ENCODE results near the gene ING1.
"Not testable (repeated sequence)": the region's sequence is repeated elsewhere in the genome, so short reads cannot be mapped to it uniquely, and the experiment has no call there.

The ING1 gene

DNA sequence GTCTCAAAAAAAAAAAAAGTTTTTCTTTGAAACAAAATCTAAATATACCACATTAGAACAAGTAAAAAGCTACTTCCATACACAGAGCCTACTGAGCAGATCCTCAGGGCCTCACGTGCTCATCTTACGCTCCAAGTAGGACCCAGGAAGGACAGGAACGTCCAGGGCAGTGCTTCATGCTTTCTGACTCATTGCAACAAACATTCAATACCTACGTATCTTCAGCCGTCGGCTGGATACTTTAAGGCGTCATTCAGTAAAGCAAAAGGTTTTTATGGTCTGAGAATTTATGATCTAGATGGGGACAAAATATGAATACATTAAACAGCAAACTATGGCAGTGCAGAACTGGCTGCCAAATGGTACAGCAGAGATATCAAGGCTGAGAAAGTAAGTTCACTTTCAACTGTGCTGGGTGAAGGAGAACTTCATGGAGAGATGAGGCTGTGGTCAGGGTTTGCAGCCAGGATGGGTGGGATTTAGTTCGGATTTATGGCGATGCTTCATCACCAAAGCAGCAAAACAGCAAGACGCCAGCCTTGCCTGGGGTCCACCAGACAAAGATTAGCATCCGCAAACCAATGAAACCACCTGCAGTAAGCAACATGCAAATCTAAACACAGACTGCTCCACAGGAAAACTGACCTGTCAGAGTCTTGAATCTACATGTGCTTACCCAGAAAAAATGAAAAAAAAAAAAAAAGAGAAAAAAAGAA is 28.0 kb upstream of the ING1 start:
- DNase-seq = peak in 1 of 2 donors; percentile 75
- Histone ChIP-seq H3K36me3 (peaks cover 22 to 93% (median 65%) of the 10 kb centered on the region in 3 donors), H3K4me1 (peaks cover 0 to 13% (median 0%) of the 10 kb centered on the region in 4 donors), H3K27ac (peak overlapping the region; percentile 33 to 48), H3K9me3 (no peaks in the 10 kb centered on the region), H3K4me3 (no peak overlapping the region), H3K27me3 (no peaks in the 10 kb centered on the region)
- TF ChIP-seq, protein P1, sequence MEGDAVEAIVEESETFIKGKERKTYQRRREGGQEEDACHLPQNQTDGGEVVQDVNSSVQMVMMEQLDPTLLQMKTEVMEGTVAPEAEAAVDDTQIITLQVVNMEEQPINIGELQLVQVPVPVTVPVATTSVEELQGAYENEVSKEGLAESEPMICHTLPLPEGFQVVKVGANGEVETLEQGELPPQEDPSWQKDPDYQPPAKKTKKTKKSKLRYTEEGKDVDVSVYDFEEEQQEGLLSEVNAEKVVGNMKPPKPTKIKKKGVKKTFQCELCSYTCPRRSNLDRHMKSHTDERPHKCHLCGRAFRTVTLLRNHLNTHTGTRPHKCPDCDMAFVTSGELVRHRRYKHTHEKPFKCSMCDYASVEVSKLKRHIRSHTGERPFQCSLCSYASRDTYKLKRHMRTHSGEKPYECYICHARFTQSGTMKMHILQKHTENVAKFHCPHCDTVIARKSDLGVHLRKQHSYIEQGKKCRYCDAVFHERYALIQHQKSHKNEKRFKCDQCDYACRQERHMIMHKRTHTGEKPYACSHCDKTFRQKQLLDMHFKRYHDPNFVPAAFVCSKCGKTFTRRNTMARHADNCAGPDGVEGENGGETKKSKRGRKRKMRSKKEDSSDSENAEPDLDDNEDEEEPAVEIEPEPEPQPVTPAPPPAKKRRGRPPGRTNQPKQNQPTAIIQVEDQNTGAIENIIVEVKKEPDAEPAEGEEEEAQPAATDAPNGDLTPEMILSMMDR (IDR thresholded peaks at IDR 0.05) = no peak
- intact Hi-C loops (cut with DNase I; ENCODE audit: low total_unique reads) = no loop called here

- H3K9me3 ChIP-seq = no peaks in the 10 kb centered on the region
- peaks cover 0 to 16% (median 0%) of the 10 kb centered on the region in 4 donors for H3K4me1 ChIP-seq
- H3K27ac ChIP-seq = no peak overlapping the region
- H3K4me3 ChIP-seq = no peak overlapping the region
- H3K36me3 ChIP-seq = peaks cover 8 to 77% (median 55%) of the 10 kb centered on the region in 3 donors
- H3K27me3 ChIP-seq = no peaks in the 10 kb centered on the region
- TF ChIP-seq, protein P1 (IDR thresholded peaks at IDR 0.05) = no peak
- intact Hi-C loops (cut with DNase I; ENCODE audit: low total_unique reads) = no loop called here
- DNase-seq = no peak
These were observed 25.8 kb upstream of the ING1 start for GRCh38 chr13:110687736-110688135.

GRCh38 chr13:110689041-110689440 is 24.5 kb upstream of the ING1 start:
- Histone ChIP-seq H3K27me3 (no peaks in the 10 kb centered on the region), H3K4me1 (peaks cover 0 to 16% (median 0%) of the 10 kb centered on the region in 4 donors), H3K36me3 (peaks cover 12 to 78% (median 49%) of the 10 kb centered on the region in 3 donors), H3K4me3 (no peak overlapping the region), H3K27ac (no peak overlapping the region), H3K9me3 (no peaks in the 10 kb centered on the region)
- intact Hi-C loops (cut with DNase I; ENCODE audit: low total_unique reads) = no loop called here
- no peak for DNase-seq
- TF ChIP-seq, protein P1 (IDR thresholded peaks at IDR 0.05) = no peak

- Histone ChIP-seq H3K36me3 (peaks cover 16 to 79% (median 43%) of the 10 kb centered on the region in 3 donors), H3K9me3 (no peaks in the 10 kb centered on the region), H3K27ac (no peak overlapping the region), H3K4me3 (no peak overlapping the region), H3K4me1 (peaks cover 0 to 13% (median 0%) of the 10 kb centered on the region in 4 donors), H3K27me3 (no peaks in the 10 kb centered on the region)
- DNase-seq = no peak
- TF ChIP-seq, protein P1 (IDR thresholded peaks at IDR 0.05) = no peak
- intact Hi-C loops (cut with DNase I; ENCODE audit: low total_unique reads) = no loop called here
These were observed 23.8 kb upstream of the ING1 start for GRCh38 chr13:110689711-110690110.

- Histone ChIP-seq H3K9me3 (no peaks in the 10 kb centered on the region), H3K27me3 (no peaks in the 10 kb centered on the region), H3K4me1 (peaks cover 0 to 10% (median 0%) of the 10 kb centered on the region in 4 donors), H3K36me3 (peaks cover 16 to 74% (median 41%) of the 10 kb centered on the region in 3 donors), H3K27ac (no peak overlapping the region), H3K4me3 (no peak overlapping the region)
- no peak for DNase-seq
- TF ChIP-seq, protein P1 (IDR thresholded peaks at IDR 0.05) = no peak
- intact Hi-C loops (cut with DNase I; ENCODE audit: low total_unique reads) = no loop called here
These were observed 23.0 kb upstream of the ING1 start for GRCh38 chr13:110690516-110690915.

- H3K36me3 ChIP-seq = peaks cover 49 to 73% (median 53%) of the 10 kb centered on the region in 3 donors
- DNase-seq; intact Hi-C loops (cut with DNase I; ENCODE audit: low total_unique reads); H3K9me3 ChIP-seq; H3K27ac ChIP-seq; H3K4me3 ChIP-seq; H3K4me1 ChIP-seq; H3K27me3 ChIP-seq: not testable (repeated sequence)
These were observed 17.7 kb upstream of the ING1 start for GRCh38 chr13:110695774-110696173.

Measured in tibial artery (tissue), 4 donors.